Heart left ventricle (tissue), 16 donors: ENCODE results near the gene UQCC2. TPM values are rescaled to one million over a fixed set of nuclear protein-coding genes. Genes with fewer than 3 reads are reported as not detected.

Source experiments
- ATAC-seq, 4 donors: fragments of 200-7000 bp; cut with Tn5 transposase; one replicate each; pipeline ENCODE4 v1.9.1; 2020 to 2022; ENCODE audit warnings: moderate library complexity in 4 of 4, mild to moderate bottlenecking in 3 of 4, moderate number of reproducible peaks in 1 of 4
- DNase-seq, 5 donors: peaks; one replicate each; pipeline ENCODE4 v3.0.0-alpha.2; 2020
- H3K27ac ChIP-seq, 12 donors: fragments of 200-600 bp; sonication (generic) in 4 of 12; one replicate each; pipeline versions ENCODE4 v1.5.0 to v1.8.0; 2016 to 2022; ENCODE audit warnings: mild to moderate bottlenecking in 2 of 12
- H3K27me3 ChIP-seq, 9 donors: fragments of 200-600 bp; sonication (generic) in 2 of 9; one replicate each; pipeline versions ENCODE4 v1.5.1 to v1.8.0; 2016 to 2022; ENCODE audit warnings: mild to moderate bottlenecking in 3 of 9
- H3K36me3 ChIP-seq, 9 donors: fragments of 200-600 bp; sonication (generic) in 2 of 9; one replicate each; pipeline versions ENCODE4 v1.5.0 to v1.8.0; 2018 to 2022; ENCODE audit warnings: mild to moderate bottlenecking in 2 of 9
- H3K4me1 ChIP-seq, 12 donors: fragments of 200-600 bp; sonication (generic) in 4 of 12; one replicate each; pipeline versions ENCODE4 v1.5.0 to v1.8.0; 2016 to 2022; ENCODE audit warnings: mild to moderate bottlenecking in 3 of 12
- H3K4me3 ChIP-seq, 12 donors: fragments of 200-600 bp; sonication (generic) in 4 of 12; one replicate each; pipeline versions ENCODE4 v1.5.0 to v1.8.0; 2017 to 2022; ENCODE audit warnings: mild to moderate bottlenecking in 9 of 12, moderate library complexity in 4 of 12
- H3K9me3 ChIP-seq, 12 donors: fragments of 200-600 bp; sonication (generic) in 4 of 12; one replicate each; pipeline versions ENCODE4 v1.5.0 to v1.8.0; 2016 to 2022; ENCODE audit warnings: mild to moderate bottlenecking in 1 of 12
- CTCF ChIP-seq, 12 donors: fragments of 200-600 bp; sonication (generic) in 4 of 12; IDR thresholded peaks; one replicate each; pipeline versions ENCODE4 v1.5.0 to v1.8.0; 2018 to 2022; ENCODE audit warnings: antibody characterized with exemption in 12 of 12, mild to moderate bottlenecking in 5 of 12
- POLR2A ChIP-seq, 2 donors: fragments of 450-650 bp; IDR thresholded peaks; one replicate each; pipeline ENCODE4 v1.6.1; 2017; ENCODE audit warnings: antibody characterized with exemption in 2 of 2, mild to moderate bottlenecking in 2 of 2, moderate library complexity in 2 of 2
- WGBS, 4 donors: extraction: QIAGEN DNeasy Blood & Tissue Kit in 2 of 4; methylation state at CpG; one replicate each; pipeline versions ENCODE4 v1.1.5 to v1.1.7; 2013 to 2018; 5-methylcytosine and 5-hydroxymethylcytosine counted together
- intact Hi-C, 10 donors: fragments of 100-400 bp; cut with DNase I; formaldehyde crosslinking; loops; one replicate each; pipeline versions ENCODE4 v1.11.1 to v1.14.2; 2022
- polyA plus RNA-seq, 2 donors: library from polyadenylated mRNA; stranded (reverse); fragments of 200-250 nt; gene quantifications; one replicate each; pipeline ENCODE4 v1.2.3, GENCODE V29; 2013
- total RNA-seq, 9 donors: library from RNA; depleted of rRNA in 2 of 9; stranded (reverse); fragments of >200 nt in 2 of 9; fragmentation: NEBNext Ultra II Directional in 3 of 9; extraction: Animal tissue kit (Norgen Biotek cat#: 25700) in 3 of 9; gene quantifications; one replicate each; pipeline versions ENCODE4 v1.1.0 to v1.2.4, GENCODE V29; 2016 to 2023
- donor health status: ischemic (EF 13 %, LVEDD 7.1; RV severe dilation, severe dysfunction).
- donor health status: healthy with polysubstance abuse.
- donor health status: DM: no; HTN: yes; CAD: no.
- donor health status: DM: no; HTN: no; CAD: no.
- donor health status: ischemic (EF 25% LVEDD 6.9; RV normal size, moderate dysfunction).
- donor health status: ischemic (EF 25% LVEDD 5.7; RV mildly dilated, moderate dysfunction).
- donor health status: healthy.
- donor health status: DM: yes; HTN: yes; CAD: no.
- donor health status: ischemic (EF 35%, LVEDD 5.7; RV mildly dilated, moderate dysfunction).
- donor health status: nonischemic (EF 11% LVEDD 7.7; RV severe dilation, severe dysfunction).
- donor health status: DM: yes; HTN: yes; CAD: no.
- donor health status: PGD.
- donor health status: ischemic (EF 29% LVEDD 5.4; RV normal size, mild dysfunction).
- donor health status: nonischemic (EF 23%, LVEDD 6.1; RV moderate dilation, normal function).

The UQCC2 gene
- total and polyA plus RNA-seq, 11 donors: 88.5 to 496 (median 195) TPM

- 87 to 93% (median 90%) methylated on average over 13 to 17 of the region's 17 CpGs for WGBS, 4 donors
These were observed 46.9 kb downstream of the UQCC2 start for GRCh38 chr6:33664506-33665057.

GRCh38 chr6:33663727-33664449 lies 47.6 kb downstream of the UQCC2 start:
- no peak overlapping the region for H3K4me3 ChIP-seq
- H3K27ac ChIP-seq: no peak overlapping the region
- 94 to 98% (median 96%) methylated on average over 15 to 16 of the region's 16 CpGs for WGBS, 4 donors
- H3K4me1 ChIP-seq: no peaks in the 10 kb centered on the region
- H3K9me3 ChIP-seq: no peaks in the 10 kb centered on the region
- no peaks in the 10 kb centered on the region for H3K27me3 ChIP-seq
- H3K36me3 ChIP-seq: peaks cover 0 to 59% (median 23%) of the 10 kb centered on the region in 9 donors
- TF ChIP-seq POLR2A (IDR thresholded peaks at IDR 0.05) (no peak), CTCF (IDR thresholded peaks at IDR 0.05) (no peak)
- intact Hi-C loops: no loop called here
- ATAC-seq (no peak), DNase-seq (peak in 1 of 5 donors; percentile 51)

More at GRCh38 chr6:33664506-33665057, 46.9 kb downstream of the UQCC2 start:
- H3K4me1 ChIP-seq: no peaks in the 10 kb centered on the region
- ATAC-seq (no peak), DNase-seq (no peak)
- TF ChIP-seq POLR2A (IDR thresholded peaks at IDR 0.05): no peak
- TF ChIP-seq CTCF (IDR thresholded peaks at IDR 0.05): no peak
- peaks cover 0 to 61% (median 24%) of the 10 kb centered on the region in 9 donors for H3K36me3 ChIP-seq
- intact Hi-C loops: no loop called here
- no peak overlapping the region for H3K27ac ChIP-seq
- H3K9me3 ChIP-seq: no peaks in the 10 kb centered on the region
- no peak overlapping the region for H3K4me3 ChIP-seq
- H3K27me3 ChIP-seq: no peaks in the 10 kb centered on the region

GRCh38 chr6:33663028-33663427 lies 48.5 kb downstream of the UQCC2 start:
- intact Hi-C loops: no loop called here
- WGBS, 4 donors: 76 to 83% (median 79%) methylated on average over 5 of the region's 5 CpGs
- no peak for DNase-seq
- Histone ChIP-seq H3K36me3 (peaks cover 0 to 59% (median 19%) of the 10 kb centered on the region in 9 donors), H3K27ac (no peak overlapping the region), H3K4me1 (no peaks in the 10 kb centered on the region), H3K4me3 (no peak overlapping the region), H3K27me3 (no peaks in the 10 kb centered on the region), H3K9me3 (no peaks in the 10 kb centered on the region)
- ATAC-seq: no peak
- TF ChIP-seq POLR2A (IDR thresholded peaks at IDR 0.05): no peak
- no peak for TF ChIP-seq CTCF (IDR thresholded peaks at IDR 0.05)

GRCh38 chr6:33662318-33662717 lies 49.2 kb downstream of the UQCC2 start:
- Histone ChIP-seq H3K9me3 (no peaks in the 10 kb centered on the region), H3K4me3 (no peak overlapping the region), H3K36me3 (peaks cover 0 to 55% (median 18%) of the 10 kb centered on the region in 9 donors), H3K4me1 (no peaks in the 10 kb centered on the region), H3K27ac (no peak overlapping the region), H3K27me3 (no peaks in the 10 kb centered on the region)
- no peak for TF ChIP-seq CTCF (IDR thresholded peaks at IDR 0.05)
- no peak for TF ChIP-seq POLR2A (IDR thresholded peaks at IDR 0.05)
- intact Hi-C loops: no loop called here
- DNase-seq: peak in 1 of 5 donors; percentile 37
- 88 to 96% (median 92%) methylated on average over 11 of the region's 11 CpGs for WGBS, 4 donors
- ATAC-seq: no peak
